ENCODE data around the gene GOLGA3.
"Not testable (repeated sequence)": the region's sequence is repeated elsewhere in the genome, so short reads cannot be mapped to it uniquely, and the experiment has no call there.

The GOLGA3 gene

DNA sequence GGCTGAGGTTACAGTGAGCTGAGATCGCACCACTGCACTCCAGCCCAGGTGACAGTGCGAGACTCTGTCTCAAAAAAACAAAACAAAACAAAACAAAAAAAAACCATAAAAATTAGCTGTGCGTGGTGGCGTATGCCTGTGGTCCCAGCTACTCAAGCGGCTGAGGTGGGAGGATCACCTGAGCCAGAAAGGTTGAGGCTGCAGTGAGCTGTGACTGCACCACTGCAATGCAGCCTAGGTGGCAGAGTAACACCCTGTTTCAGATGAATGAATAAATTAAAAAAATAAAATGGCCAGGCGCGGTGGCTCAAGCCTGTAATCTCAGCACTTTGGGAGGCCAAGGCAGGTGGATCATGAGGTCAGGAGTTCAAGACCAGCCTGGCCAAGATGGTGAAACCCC is 75.0 kb downstream of the GOLGA3 start:
- DNase-seq (ENCODE audit: low spot score): not testable (repeated sequence)

DNA sequence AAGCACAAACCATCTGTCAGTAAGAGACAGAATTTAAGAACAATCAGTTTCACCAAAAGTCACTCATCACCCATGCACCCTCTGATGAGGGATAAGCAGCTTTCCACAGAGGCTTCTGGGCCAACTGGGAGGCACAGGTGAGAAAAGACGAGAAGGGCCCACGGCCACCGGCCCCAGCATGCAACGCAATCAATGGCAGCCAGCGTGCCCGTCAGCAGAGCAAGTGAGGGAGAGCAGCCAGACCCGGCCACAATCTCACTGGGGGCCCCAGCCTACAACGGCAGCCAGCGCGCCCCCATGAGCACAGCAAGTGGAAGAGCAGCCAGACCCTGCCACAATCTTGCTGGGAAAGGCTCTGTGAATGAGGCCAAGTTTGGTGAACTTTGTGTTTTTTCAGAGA is 80.3 kb downstream of the GOLGA3 start:
- DNase-seq (ENCODE audit: low spot score): no peak

DNA sequence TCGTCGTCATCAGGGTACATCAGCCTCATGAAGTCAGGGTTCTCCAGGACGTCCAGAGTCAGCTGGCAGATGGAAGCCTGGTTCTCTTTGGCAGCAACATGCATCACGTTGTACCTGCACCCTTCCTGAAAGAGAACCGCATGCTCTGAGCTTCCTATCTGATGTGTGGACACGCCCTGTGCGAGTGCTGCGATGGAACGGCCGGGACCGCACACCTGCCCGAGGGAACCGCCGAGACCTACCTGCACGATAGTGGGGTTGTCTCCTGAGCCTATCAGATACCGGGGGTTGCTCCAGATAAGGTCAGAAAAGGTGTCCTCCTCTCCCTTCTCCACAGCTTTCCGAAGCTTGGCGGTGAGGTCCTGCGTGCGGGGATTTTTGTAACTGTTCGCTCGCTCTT is 80.8 kb downstream of the GOLGA3 start:
- DNase-seq (ENCODE audit: low spot score): no peak

DNA sequence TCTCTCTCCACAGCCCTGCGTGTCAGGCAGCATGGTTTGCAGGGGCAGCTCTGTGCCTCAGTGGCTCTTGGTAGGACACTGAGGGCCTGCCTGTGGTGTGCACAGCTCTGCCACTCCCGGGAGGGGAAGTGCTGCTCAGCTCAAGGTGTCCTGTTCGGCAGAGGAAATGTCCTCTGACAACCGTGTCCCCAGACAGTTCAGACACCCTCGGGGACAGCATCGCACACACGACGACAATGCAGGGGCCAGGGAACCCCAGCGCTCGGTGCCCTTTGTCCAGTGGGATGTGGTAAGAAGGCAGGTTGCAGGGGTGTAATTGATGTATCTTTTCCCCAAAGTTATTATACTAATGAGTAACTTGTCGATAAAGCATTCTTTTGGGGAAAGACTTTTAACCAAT is 81.3 kb downstream of the GOLGA3 start:
- no peak for DNase-seq (ENCODE audit: low spot score)

- no peak for DNase-seq (ENCODE audit: low spot score)
Measured at GRCh38 chr12:132746613-132747012, 82.1 kb downstream of the GOLGA3 start.

- DNase-seq (ENCODE audit: low spot score): no peak
Measured at GRCh38 chr12:132743831-132744230, 84.8 kb downstream of the GOLGA3 start.

- DNase-seq (ENCODE audit: low spot score): no peak
Measured at GRCh38 chr12:132741620-132742019, 87.0 kb downstream of the GOLGA3 start.

GRCh38 chr12:132740652-132741051 is 88.0 kb downstream of the GOLGA3 start:
- DNase-seq (ENCODE audit: low spot score): no peak

DNA sequence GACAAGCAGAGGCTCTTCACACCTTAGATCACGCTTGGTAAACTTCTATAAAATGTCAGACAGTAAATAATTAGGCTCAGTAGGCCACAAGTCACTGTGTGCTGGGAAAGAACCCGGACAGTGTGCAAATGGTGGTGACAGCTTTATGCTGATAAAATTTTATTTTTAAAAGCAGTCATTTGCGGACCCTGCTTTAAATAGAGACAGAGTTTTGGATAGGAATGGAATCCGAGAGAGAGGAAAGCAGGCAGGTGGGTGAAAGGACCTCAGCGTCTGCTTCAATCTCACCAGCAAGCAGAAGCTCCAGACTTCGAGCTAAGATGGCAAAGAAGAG is 88.4 kb downstream of the GOLGA3 start:
- no peak for DNase-seq (ENCODE audit: low spot score)

DNA sequence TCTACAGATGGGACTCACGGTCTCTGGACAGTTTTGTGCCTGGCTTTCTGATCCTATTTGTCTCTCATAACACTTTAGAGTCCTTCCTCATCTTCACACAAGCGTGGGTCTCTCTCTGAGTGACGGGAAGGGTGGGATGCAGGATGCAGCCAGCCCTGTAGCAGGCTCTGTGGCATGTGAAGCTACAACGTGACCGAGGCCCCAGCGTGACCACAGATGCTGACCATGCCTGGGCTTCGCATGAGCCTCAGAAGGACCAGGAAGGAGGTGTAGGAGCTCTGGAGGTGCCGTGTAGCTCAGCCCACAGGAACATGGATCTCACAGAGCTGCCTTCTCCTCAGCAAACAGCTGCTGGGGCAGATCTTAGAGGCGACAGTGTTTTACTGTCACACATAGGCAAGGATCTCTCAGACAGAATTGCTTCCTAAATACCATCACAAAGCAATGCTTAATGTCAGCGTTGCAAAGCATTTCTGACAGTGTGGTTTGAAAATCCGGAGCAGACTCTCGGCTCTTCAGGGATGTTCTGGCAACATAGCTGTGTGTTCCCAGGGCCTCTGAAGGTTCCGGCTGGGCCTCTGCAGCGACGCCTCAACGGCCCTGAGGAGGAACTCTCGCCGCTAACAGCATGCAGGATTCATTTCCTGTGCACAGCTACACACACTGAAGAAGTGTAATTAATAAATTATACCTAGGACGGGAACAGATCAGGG is 88.9 kb downstream of the GOLGA3 start:
- DNase-seq (ENCODE audit: low spot score): no peak

- DNase-seq (ENCODE audit: low spot score): no peak
Measured at GRCh38 chr12:132736913-132737312, 91.8 kb downstream of the GOLGA3 start.

DNA sequence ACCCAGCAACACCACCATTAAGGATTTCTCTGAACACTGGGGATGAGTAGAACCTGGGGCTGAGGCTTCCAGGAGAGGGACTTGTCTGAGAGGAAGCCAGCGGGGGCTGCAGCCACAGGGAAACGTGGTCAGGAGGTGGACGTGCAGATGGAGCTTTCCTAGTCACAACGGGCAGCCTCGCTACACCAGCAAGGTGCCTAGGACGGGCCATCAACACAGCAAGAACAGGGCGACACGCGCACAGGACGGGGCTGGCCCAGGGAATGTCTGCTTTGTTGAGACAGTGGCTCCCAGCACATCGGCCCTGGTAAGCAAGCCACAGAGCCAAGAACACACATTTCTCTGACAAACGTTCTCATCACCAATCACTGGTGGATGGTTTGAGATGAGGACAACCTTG is 92.3 kb downstream of the GOLGA3 start:
- DNase-seq (ENCODE audit: low spot score): no peak

GRCh38 chr12:132735496-132735895 is 93.2 kb downstream of the GOLGA3 start:
- DNase-seq (ENCODE audit: low spot score): no peak

GRCh38 chr12:132734206-132734605 is 94.5 kb downstream of the GOLGA3 start:
- DNase-seq (ENCODE audit: low spot score): no peak

DNA sequence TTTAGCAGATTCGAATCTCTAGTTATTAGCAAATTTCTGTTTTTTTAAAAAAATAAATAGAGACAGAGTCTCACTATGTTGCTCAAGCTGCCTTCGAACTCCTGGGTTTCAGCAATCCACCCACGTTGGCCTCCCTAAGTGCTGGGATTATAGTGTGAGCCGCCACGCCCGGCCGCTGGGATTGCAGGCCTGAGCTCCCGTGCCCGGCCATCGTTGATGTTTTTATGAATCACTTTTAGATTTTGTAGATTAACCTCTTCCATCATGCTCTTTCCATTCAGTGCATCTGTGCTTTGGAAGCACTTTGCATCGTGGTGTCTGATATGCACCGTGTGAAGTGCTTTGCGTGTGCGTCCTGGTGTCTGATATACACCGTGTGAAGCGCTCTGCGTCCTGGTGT is 97.1 kb downstream of the GOLGA3 start:
- DNase-seq (ENCODE audit: low spot score): no peak

- DNase-seq (ENCODE audit: low spot score): no peak
Measured at GRCh38 chr12:132730353-132730752, 98.3 kb downstream of the GOLGA3 start.

DNA sequence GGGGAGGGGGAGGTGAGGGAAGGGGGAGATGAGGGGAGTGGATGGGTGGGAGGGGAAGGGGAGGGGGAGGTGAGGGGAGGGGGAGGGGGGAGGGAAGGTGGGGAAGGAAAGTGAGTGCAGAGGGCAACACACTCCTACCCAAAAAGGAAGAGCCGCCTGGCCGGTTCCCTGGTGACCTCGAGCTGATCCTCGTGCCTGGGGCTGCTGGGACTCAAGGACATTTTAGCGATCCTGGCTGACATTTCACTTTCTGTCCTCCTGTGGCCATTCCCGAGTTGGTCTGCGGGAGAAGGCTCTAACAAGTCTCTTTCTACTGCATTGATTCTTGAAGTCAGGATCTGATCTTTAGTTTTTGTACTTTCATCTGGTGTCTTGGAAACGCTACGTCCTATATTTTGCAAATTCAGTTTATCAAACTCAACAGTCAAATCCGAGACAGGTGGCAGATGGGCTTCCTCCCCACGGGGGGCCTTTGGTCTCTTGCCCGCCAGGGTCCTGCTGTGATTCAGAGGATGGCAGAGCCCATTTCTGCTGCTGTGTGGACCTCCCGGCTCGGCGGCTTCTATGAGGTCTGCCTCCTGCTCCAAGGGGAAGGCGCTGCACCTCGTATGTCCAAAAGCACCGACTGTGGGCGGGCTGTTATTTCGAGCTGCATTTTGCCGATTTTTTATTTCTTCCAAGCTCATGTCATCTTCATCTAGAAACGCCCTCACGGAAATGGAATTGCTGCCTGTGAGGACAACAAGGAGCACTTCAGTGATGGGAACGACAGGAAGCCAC is 98.9 kb downstream of the GOLGA3 start:
- DNase-seq (ENCODE audit: low spot score): no peak

GRCh38 chr12:132728502-132728901 is 100.2 kb downstream of the GOLGA3 start:
- DNase-seq (ENCODE audit: low spot score): no peak

DNA sequence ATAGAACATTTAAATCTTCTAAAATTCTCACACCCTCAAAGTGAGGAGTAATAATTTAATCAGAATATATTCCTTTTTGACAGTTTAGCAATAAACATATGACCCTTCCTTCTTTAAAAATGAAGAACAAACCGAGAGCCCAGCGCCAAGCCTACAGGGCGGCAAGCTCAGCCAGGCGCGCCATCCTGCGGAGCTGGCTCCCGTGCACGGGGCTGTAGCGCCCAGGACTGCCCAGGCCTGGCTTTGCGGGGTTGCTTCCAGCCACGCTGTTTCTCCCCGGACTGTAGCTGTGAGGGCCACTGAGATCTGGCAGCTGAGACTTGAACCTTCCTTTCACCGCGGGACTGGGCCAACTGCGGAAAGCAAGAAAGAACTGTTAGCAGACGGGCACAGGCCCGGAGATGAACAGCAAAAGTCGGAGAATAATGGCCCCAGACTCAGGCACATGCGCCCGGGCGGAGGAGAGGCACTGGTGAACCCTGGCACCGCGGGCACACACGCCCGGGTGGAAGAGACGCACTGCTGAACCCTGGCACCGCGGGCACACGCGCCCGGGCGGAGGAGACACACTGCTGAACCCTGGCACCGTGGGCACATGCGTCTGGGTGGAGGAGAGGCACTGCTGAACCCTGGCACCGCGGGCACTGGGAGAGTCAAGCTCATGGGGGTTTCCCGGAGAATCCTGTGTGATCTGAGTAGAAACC is 101.4 kb downstream of the GOLGA3 start:
- no peak for DNase-seq (ENCODE audit: low spot score)

- no peak for DNase-seq (ENCODE audit: low spot score)
Measured at GRCh38 chr12:132726386-132726785, 102.3 kb downstream of the GOLGA3 start.

GRCh38 chr12:132724506-132725241 is 104.0 kb downstream of the GOLGA3 start:
- DNase-seq (ENCODE audit: low spot score): no peak

DNA sequence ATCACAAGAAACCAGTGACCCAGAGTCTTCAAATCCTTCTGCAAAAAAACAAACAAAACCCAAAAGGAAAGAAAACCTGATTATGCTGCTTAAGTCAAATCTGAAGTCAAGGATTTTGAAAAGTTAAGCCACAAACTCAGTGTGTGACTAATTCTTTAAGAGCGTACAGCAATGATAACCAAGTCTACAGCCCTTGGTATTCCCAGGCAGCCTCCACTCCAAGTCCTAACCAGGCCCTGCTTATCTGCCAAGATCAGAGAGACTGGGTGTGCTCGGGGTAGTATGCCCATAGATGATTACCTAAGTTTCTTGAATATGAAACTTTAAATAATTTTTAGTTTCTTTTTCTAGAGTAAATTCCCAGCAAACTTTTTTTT is 104.9 kb downstream of the GOLGA3 start:
- DNase-seq (ENCODE audit: low spot score): no peak
